PC-9 (cell line): ENCODE measurements around the gene NUP214. TPM values are rescaled to one million over a fixed set of nuclear protein-coding genes. Genes with fewer than 3 reads are reported as not detected.

Experiments used
- BruUV-seq: library from RNA; stranded (reverse); fragments of 400-500 nt; replicated peaks from 2 replicates; lab custom pipeline; 2021; lab: Mats Ljungman, UMichigan
- CTCF ChIA-PET: fragments of 300-600 bp; sonication (Branson Sonifier 250); formaldehyde crosslinking; loops from one replicate; lab custom pipeline; 2022; ENCODE audit warnings: antibody characterized with exemption; lab: Charles Lee
- POLR2A ChIA-PET: fragments of 300-600 bp; sonication (Branson Sonifier 250); formaldehyde crosslinking; loops from one replicate; lab custom pipeline; 2022; ENCODE audit warnings: antibody characterized with exemption; ENCODE audit not compliant: unreplicated experiment; lab: Charles Lee
- DNase-seq, 2 experiments: peaks; one replicate each; pipeline versions ENCODE4 v3.0.0 to v3.0.0-alpha.2; 2015 to 2022; ENCODE audit warnings: mixed read lengths in 1 of 2
- H2AFZ ChIP-seq: fragments of 200-600 bp; sonication (generic); 2 replicates; pipeline ENCODE4 v1.8.1; 2017; ENCODE audit warnings: antibody characterized with exemption
- H3F3A ChIP-seq: fragments of 200-600 bp; sonication (generic); 2 replicates; pipeline ENCODE4 v1.8.1; 2017; ENCODE audit warnings: antibody characterized with exemption, mild to moderate bottlenecking, low read depth; ENCODE audit not compliant: insufficient read depth
- H3K27ac ChIP-seq: fragments of 200-600 bp; sonication (generic); 2 replicates; pipeline ENCODE4 v1.6.1; 2016; ENCODE audit warnings: mixed run types
- H3K27me3 ChIP-seq: fragments of 200-600 bp; sonication (generic); 2 replicates; pipeline ENCODE4 v1.6.1; 2016; ENCODE audit warnings: low read depth, mixed run types; ENCODE audit not compliant: insufficient read depth
- H3K36me3 ChIP-seq: fragments of 200-600 bp; sonication (generic); 2 replicates; pipeline ENCODE4 v1.6.1; 2016; ENCODE audit warnings: low read depth, mixed run types
- H3K4me1 ChIP-seq: fragments of 200-600 bp; sonication (generic); replicated peaks from 2 replicates; pipeline ENCODE4 v1.6.1; 2016; ENCODE audit warnings: mixed run types; ENCODE audit not compliant: insufficient read depth
- H3K4me2 ChIP-seq: fragments of 200-600 bp; sonication (generic); 2 replicates; pipeline ENCODE4 v1.6.1; 2017; ENCODE audit warnings: mixed run types
- H3K4me3 ChIP-seq: fragments of 200-600 bp; sonication (generic); 2 replicates; pipeline ENCODE4 v1.6.1; 2016; ENCODE audit warnings: mixed run types
- H3K79me2 ChIP-seq: fragments of 200-600 bp; sonication (generic); 2 replicates; pipeline ENCODE4 v1.6.1; 2017; ENCODE audit warnings: low read depth, mixed run types
- H3K9me2 ChIP-seq: fragments of 200-600 bp; sonication (generic); 2 replicates; pipeline ENCODE4 v1.8.1; 2017; ENCODE audit warnings: mild to moderate bottlenecking; ENCODE audit not compliant: insufficient read depth
- H3K9me3 ChIP-seq: fragments of 200-600 bp; sonication (generic); 2 replicates; pipeline ENCODE4 v1.8.1; 2016; ENCODE audit warnings: low read depth; ENCODE audit not compliant: insufficient read depth
- H4K20me1 ChIP-seq: fragments of 200-600 bp; sonication (generic); 2 replicates; pipeline ENCODE4 v1.8.1; 2017; ENCODE audit not compliant: insufficient read depth
- CTCF ChIP-seq: fragments of 200-600 bp; sonication (generic); conservative IDR thresholded peaks from 2 replicates; pipeline ENCODE4 v1.6.1; 2017; ENCODE audit warnings: mixed run types, antibody characterized with exemption, mild to moderate bottlenecking, moderate library complexity
- EZH2 ChIP-seq: fragments of 200-600 bp; sonication (generic); IDR thresholded peaks from 2 replicates; pipeline ENCODE4 v1.8.0; 2017; ENCODE audit warnings: antibody characterized with exemption, low read depth
- intact Hi-C: fragments of 100-400 bp; cut with micrococcal nuclease; formaldehyde crosslinking; loops from one replicate; pipeline ENCODE4 v1.10.0; 2022; ENCODE audit not compliant: unreplicated experiment
- total RNA-seq: library from RNA; stranded (reverse); gene quantifications from 2 replicates; pipeline ENCODE4 v1.2.3, GENCODE V29; 2021

The NUP214 gene
- total RNA-seq, 1 experiment from 2014 or later, result 59.0 TPM

- Histone ChIP-seq H4K20me1 (no peaks in the 10 kb centered on the region), H3K4me3 (no peak overlapping the region), H3K27me3 (no peaks in the 10 kb centered on the region), H3K9me2 (no peaks in the 10 kb centered on the region), H3K27ac (peak overlapping the region; percentile 28), H3K4me2 (peak overlapping the region; percentile 41), H2AFZ (no peak overlapping the region), H3K79me2 (no peaks in the 10 kb centered on the region), H3F3A (peaks cover 29% of the 10 kb centered on the region), H3K36me3 (no peaks in the 10 kb centered on the region), H3K4me1 (peaks cover 38% of the 10 kb centered on the region), H3K9me3 (no peaks in the 10 kb centered on the region)
- DNase-seq, result peak; percentile 55 to 93
- BruUV-seq, result no TSS peak
- TF ChIP-seq CTCF (no peak; the same call in 1 of the 2 replicates), EZH2 (no peak)
- intact Hi-C loops, result loop anchor here (1.0 kb wide), 1 partner anchor 9 kb away; no protein-coding TSS in a partner anchor
- CTCF ChIA-PET, result no interaction called here
- POLR2A ChIA-PET, result interaction anchor here (0.6 kb wide), 2 partner anchors 14 to 166 kb away, joined by 4 to 5 read pairs; no protein-coding TSS in a partner anchor
Measured at GRCh38 chr9:131082774-131083512, 42.4 kb upstream of the NUP214 start.

GRCh38 chr9:131084661-131085369 lies 40.6 kb upstream of the NUP214 start:
- no peaks in the 10 kb centered on the region for H3K36me3 ChIP-seq
- POLR2A ChIA-PET, result interaction anchor here (0.7 kb wide), 1 partner anchor 9 kb away, joined by 18 read pairs; no protein-coding TSS in a partner anchor
- BruUV-seq, result no TSS peak
- no peaks in the 10 kb centered on the region for H4K20me1 ChIP-seq
- no peak for DNase-seq
- H3K9me2 ChIP-seq, result no peaks in the 10 kb centered on the region
- H3K27ac ChIP-seq, result no peak overlapping the region
- no peaks in the 10 kb centered on the region for H3K9me3 ChIP-seq
- TF ChIP-seq EZH2, result no peak
- no peak for TF ChIP-seq CTCF
- no peak overlapping the region for H3K4me2 ChIP-seq
- H3F3A ChIP-seq, result peaks cover 29% of the 10 kb centered on the region
- H2AFZ ChIP-seq, result no peak overlapping the region
- H3K4me3 ChIP-seq, result no peak overlapping the region
- intact Hi-C loops, result no loop called here
- H3K79me2 ChIP-seq, result no peaks in the 10 kb centered on the region
- H3K27me3 ChIP-seq, result no peaks in the 10 kb centered on the region
- CTCF ChIA-PET, result no interaction called here
- H3K4me1 ChIP-seq, result peaks cover 37% of the 10 kb centered on the region

GRCh38 chr9:131085370-131086122 lies 39.8 kb upstream of the NUP214 start:
- Histone ChIP-seq H3K4me2 (no peak overlapping the region), H3F3A (peaks cover 21% of the 10 kb centered on the region), H3K4me1 (peaks cover 30% of the 10 kb centered on the region), H3K4me3 (no peak overlapping the region), H3K9me2 (no peaks in the 10 kb centered on the region), H3K79me2 (no peaks in the 10 kb centered on the region), H4K20me1 (no peaks in the 10 kb centered on the region), H3K9me3 (no peaks in the 10 kb centered on the region), H3K27ac (no peak overlapping the region), H3K27me3 (no peaks in the 10 kb centered on the region), H2AFZ (no peak overlapping the region), H3K36me3 (no peaks in the 10 kb centered on the region)
- no peak for TF ChIP-seq CTCF
- TF ChIP-seq EZH2, result no peak
- ChIA-PET POLR2A (interaction anchor here (0.7 kb wide), 1 partner anchor 8 kb away, joined by 18 read pairs; no protein-coding TSS in a partner anchor), CTCF (interaction anchor here (0.6 kb wide), 1 partner anchor 202 kb away, joined by 4 read pairs; no protein-coding TSS in a partner anchor)
- intact Hi-C loops, result no loop called here
- no peak for DNase-seq
- no TSS peak for BruUV-seq
